Prostate gland (tissue), 2 donors: Measurements from ENCODE around the gene CNTN3. TPM values are rescaled to one million over a fixed set of nuclear protein-coding genes. Genes with fewer than 3 reads are reported as not detected.

ENCODE experiments used
- DNase-seq: peaks from one replicate; pipeline ENCODE4 v3.0.0-alpha.2; 2019; ENCODE audit warnings: low spot score
- H3K27ac ChIP-seq, 2 donors: fragments of 200-600 bp; sonication (generic); 2 replicates each; pipeline ENCODE4 v1.5.1; 2017 to 2019
- H3K27me3 ChIP-seq: fragments of 200-600 bp; sonication (generic); replicated peaks from 2 replicates; pipeline ENCODE4 v1.5.1; 2019; ENCODE audit not compliant: insufficient read depth
- H3K36me3 ChIP-seq, 2 donors: fragments of 200-600 bp; sonication (generic); 1 replicate in 1 of 2; 2 replicates in 1 of 2; pipeline versions ENCODE4 v1.5.1 to v1.8.1; 2017 to 2019
- H3K4me1 ChIP-seq: fragments of 200-600 bp; sonication (generic); replicated peaks from 2 replicates; pipeline ENCODE4 v1.5.1; 2019
- H3K4me3 ChIP-seq, 2 donors: fragments of 200-600 bp; sonication (generic); 2 replicates each; pipeline ENCODE4 v1.5.1; 2017 to 2019
- H3K9me3 ChIP-seq: fragments of 200-600 bp; sonication (generic); 2 replicates; pipeline ENCODE4 v1.5.1; 2017
- CTCF ChIP-seq, 4 experiments: fragments of 200-600 bp in 2 of 4; fragments of 450-650 bp in 2 of 4; sonication (generic) in 2 of 4; IDR thresholded peaks; 1 replicate in 3 of 4; 2 replicates in 1 of 4; pipeline ENCODE4 v1.5.1; 2016 to 2019; ENCODE audit warnings: antibody characterized with exemption in 4 of 4, mild to moderate bottlenecking in 2 of 4, moderate library complexity in 2 of 4
- POLR2A ChIP-seq: fragments of 450-650 bp; IDR thresholded peaks from one replicate; pipeline ENCODE4 v1.6.1; 2016; ENCODE audit warnings: antibody characterized with exemption, mild to moderate bottlenecking
- POLR2AphosphoS5 ChIP-seq: sonication (generic); formaldehyde crosslinking; IDR thresholded peaks from one replicate; pipeline ENCODE4 v1.6.1; 2017; ENCODE audit warnings: antibody characterized with exemption
- WGBS: methylation state at CpG from one replicate; pipeline ENCODE4 v1.1.5; 2018; 5-methylcytosine and 5-hydroxymethylcytosine counted together
- intact Hi-C: fragments of 100-400 bp; cut with DNase I; formaldehyde crosslinking; loops from one replicate; pipeline ENCODE4 v1.14.2; 2022
- total RNA-seq, 2 donors: library from RNA; depleted of rRNA; stranded (reverse); fragments of >200 nt; gene quantifications; one replicate each; pipeline ENCODE4 v1.1.0, GENCODE V29; 2016

CNTN3 gene
- total RNA-seq, 2 donors from 2014 or later, result 5.2 to 8.2 TPM

GRCh38 chr3:74648107-74648506 lies 33.6 kb upstream of the CNTN3 start:
- no peaks in the 10 kb centered on the region for H3K9me3 ChIP-seq
- no peaks in the 10 kb centered on the region for H3K27me3 ChIP-seq
- no peak overlapping the region for H3K27ac ChIP-seq
- DNase-seq, result no peak
- intact Hi-C loops, result no loop called here
- no peak for TF ChIP-seq POLR2A
- TF ChIP-seq CTCF (IDR thresholded peaks at IDR 0.05), result no peak
- no peak for TF ChIP-seq POLR2AphosphoS5
- no peak overlapping the region for H3K4me3 ChIP-seq
- H3K36me3 ChIP-seq, result no peaks in the 10 kb centered on the region
- no peaks in the 10 kb centered on the region for H3K4me1 ChIP-seq
- 90% methylated on average over 4 of the region's 4 CpGs for WGBS

- Histone ChIP-seq H3K27me3 (no peaks in the 10 kb centered on the region), H3K36me3 (no peaks in the 10 kb centered on the region), H3K4me3 (no peak overlapping the region), H3K27ac (no peak overlapping the region), H3K4me1 (no peaks in the 10 kb centered on the region), H3K9me3 (no peaks in the 10 kb centered on the region)
- intact Hi-C loops, result no loop called here
- TF ChIP-seq CTCF (IDR thresholded peaks at IDR 0.05), result no peak
- no peak for TF ChIP-seq POLR2A
- DNase-seq, result no peak
- 94% methylated on average over 1 of the region's 1 CpG for WGBS
Observed at GRCh38 chr3:74646094-74646493, 31.6 kb upstream of the CNTN3 start.

GRCh38 chr3:74643636-74644035 lies 29.2 kb upstream of the CNTN3 start:
- Histone ChIP-seq H3K36me3 (no peaks in the 10 kb centered on the region), H3K27ac (peak overlapping the region; percentile 75 to 76), H3K4me3 (no peak overlapping the region), H3K4me1 (no peaks in the 10 kb centered on the region), H3K9me3 (no peaks in the 10 kb centered on the region), H3K27me3 (no peaks in the 10 kb centered on the region)
- 17% methylated on average over 5 of the region's 5 CpGs for WGBS
- peak; percentile 80 for DNase-seq
- intact Hi-C loops, result no loop called here
- TF ChIP-seq CTCF (IDR thresholded peaks at IDR 0.05), result no peak
- TF ChIP-seq POLR2AphosphoS5, result peak; percentile 88

- WGBS, result 73% methylated on average over 1 of the region's 1 CpG
- TF ChIP-seq POLR2A, result no peak
- no peak for TF ChIP-seq CTCF (IDR thresholded peaks at IDR 0.05)
- TF ChIP-seq POLR2AphosphoS5, result no peak
- intact Hi-C loops, result no loop called here
- H3K27me3 ChIP-seq, result no peaks in the 10 kb centered on the region
- no peaks in the 10 kb centered on the region for H3K9me3 ChIP-seq
- no peak for DNase-seq
- no peaks in the 10 kb centered on the region for H3K36me3 ChIP-seq
- no peak overlapping the region for H3K4me3 ChIP-seq
- H3K4me1 ChIP-seq, result no peaks in the 10 kb centered on the region
- peak overlapping the region; percentile 75 to 76 for H3K27ac ChIP-seq
Observed at GRCh38 chr3:74642876-74643275, 28.4 kb upstream of the CNTN3 start.

GRCh38 chr3:74640211-74640610 lies 25.8 kb upstream of the CNTN3 start:
- no peaks in the 10 kb centered on the region for H3K27me3 ChIP-seq
- intact Hi-C loops, result no loop called here
- DNase-seq, result no peak
- H3K4me3 ChIP-seq, result no peak overlapping the region
- no peak overlapping the region for H3K27ac ChIP-seq
- H3K4me1 ChIP-seq, result no peaks in the 10 kb centered on the region
- no peaks in the 10 kb centered on the region for H3K36me3 ChIP-seq
- TF ChIP-seq POLR2AphosphoS5 (no peak), POLR2A (no peak), CTCF (IDR thresholded peaks at IDR 0.05) (no peak)
- no peaks in the 10 kb centered on the region for H3K9me3 ChIP-seq
